ENCODE measurements around the gene RGPD8.
A peak's percentile ranks its signal among the peaks of the same experiment; 100 is the strongest.

RGPD8 gene

DNA sequence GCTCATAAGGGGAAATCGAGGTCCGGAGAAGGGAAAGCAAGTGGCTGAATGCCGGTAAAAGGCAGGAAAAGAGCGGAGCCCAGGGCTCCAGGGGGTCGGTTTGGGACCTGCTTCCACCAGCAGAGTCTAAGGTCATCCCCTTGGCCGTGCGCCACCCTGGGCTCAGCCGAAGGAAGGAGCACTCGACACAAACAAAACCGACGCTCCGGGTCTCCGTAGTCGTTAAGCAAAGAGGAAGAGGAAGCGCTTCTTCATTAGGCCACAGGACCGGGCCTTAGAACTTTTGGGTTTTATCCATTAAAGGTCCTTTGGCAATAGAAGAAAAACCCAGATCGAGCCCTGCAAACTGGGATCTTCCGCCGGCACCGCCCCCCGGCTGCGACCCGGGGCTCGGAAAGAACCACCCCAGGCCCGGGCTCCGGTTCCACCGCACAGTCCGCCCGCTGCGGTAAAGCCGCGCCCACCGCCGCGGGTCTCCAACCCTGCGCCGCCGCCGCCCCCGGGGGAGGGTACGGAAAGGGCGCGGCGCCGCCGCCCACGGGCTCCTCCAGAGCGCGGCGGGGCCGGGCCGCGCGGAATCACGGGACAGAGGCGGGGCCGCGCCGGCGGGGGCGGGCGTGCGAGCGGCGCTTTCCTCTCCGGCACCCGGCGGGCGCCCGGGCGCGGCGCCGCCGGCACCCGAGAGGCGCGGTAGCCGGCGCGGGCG lies 48.2 kb upstream of the RGPD8 start, which contains the start of gene TTL:
Gene TTL, plus strand, starts transcription at position 629 of the 706 bp plus-strand sequence. CDS start 189 bp downstream, outside the sequence.
- no peak for TF ChIP-seq EZH2 (IDR thresholded peaks at IDR 0.05; ENCODE audit: borderline replicate concordance, low read depth, low read length, severe bottlenecking)
- TF ChIP-seq, protein P1, sequence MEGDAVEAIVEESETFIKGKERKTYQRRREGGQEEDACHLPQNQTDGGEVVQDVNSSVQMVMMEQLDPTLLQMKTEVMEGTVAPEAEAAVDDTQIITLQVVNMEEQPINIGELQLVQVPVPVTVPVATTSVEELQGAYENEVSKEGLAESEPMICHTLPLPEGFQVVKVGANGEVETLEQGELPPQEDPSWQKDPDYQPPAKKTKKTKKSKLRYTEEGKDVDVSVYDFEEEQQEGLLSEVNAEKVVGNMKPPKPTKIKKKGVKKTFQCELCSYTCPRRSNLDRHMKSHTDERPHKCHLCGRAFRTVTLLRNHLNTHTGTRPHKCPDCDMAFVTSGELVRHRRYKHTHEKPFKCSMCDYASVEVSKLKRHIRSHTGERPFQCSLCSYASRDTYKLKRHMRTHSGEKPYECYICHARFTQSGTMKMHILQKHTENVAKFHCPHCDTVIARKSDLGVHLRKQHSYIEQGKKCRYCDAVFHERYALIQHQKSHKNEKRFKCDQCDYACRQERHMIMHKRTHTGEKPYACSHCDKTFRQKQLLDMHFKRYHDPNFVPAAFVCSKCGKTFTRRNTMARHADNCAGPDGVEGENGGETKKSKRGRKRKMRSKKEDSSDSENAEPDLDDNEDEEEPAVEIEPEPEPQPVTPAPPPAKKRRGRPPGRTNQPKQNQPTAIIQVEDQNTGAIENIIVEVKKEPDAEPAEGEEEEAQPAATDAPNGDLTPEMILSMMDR (IDR thresholded peaks at IDR 0.05; ENCODE audit: borderline replicate concordance, extremely low read depth, low read length, poor library complexity, severe bottlenecking), result no peak
- peak; percentile 79 for DNase-seq
- Histone ChIP-seq H3K9me3 (ENCODE audit: insufficient read depth, low read length, severe bottlenecking) (no peaks in the 10 kb centered on the region), H4K20me1 (ENCODE audit: insufficient read depth, low read length) (peaks cover 9% of the 10 kb centered on the region), H2AFZ (ENCODE audit: low read depth, low read length) (peak within 1 kb of the TSS; percentile 83), H3K4me3 (ENCODE audit: low read depth in 1 of 2, low read length in 2 of 2) (peak within 1 kb of the TSS; percentile 81 to 97), H3K4me1 (ENCODE audit: insufficient read depth, low read length) (peaks cover 40% of the 10 kb centered on the region), H3K36me3 (ENCODE audit: insufficient read depth, low read length) (peaks cover 23% of the 10 kb centered on the region), H3K9ac (ENCODE audit: low read depth, low read length) (peak within 1 kb of the TSS; percentile 87), H3K79me2 (ENCODE audit: insufficient read depth, low read length) (peaks cover 45% of the 10 kb centered on the region), H3K27ac (ENCODE audit: low read length) (peak within 1 kb of the TSS; percentile 80), H3K27me3 (ENCODE audit: insufficient read depth, low read length, poor library complexity) (no peaks in the 10 kb centered on the region), H3K4me2 (ENCODE audit: insufficient read depth, low read length) (peak within 1 kb of the TSS; percentile 77)
- peak; percentile 75 for ATAC-seq (ENCODE audit: insufficient read depth, low read depth)

DNA sequence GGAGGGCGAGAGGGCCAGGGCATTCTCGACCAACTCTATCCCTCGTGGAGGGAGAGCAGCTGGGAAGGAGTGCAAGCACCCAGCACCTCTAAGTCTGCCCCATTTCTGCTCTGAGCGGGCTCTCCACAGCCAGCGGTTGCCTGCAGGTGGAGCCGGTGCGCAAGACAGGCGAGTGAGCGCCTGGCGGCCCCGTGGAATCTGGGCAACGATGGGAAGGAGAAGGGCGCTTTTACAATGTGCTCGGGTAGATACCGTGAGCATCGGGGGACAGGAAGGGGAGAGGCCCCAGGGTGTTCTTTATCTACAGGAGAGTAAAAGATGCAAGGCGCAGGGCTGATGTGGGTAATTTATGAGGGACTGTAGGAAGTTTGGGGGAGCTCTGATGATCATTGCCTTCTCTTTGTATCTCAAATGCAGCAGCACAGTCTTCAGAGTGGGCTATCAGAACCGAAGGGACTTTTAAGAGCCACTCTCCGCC lies 47.6 kb upstream of the RGPD8 start:
- peak overlapping the region; percentile 81 for H2AFZ ChIP-seq (ENCODE audit: low read depth, low read length)
- TF ChIP-seq EZH2 (IDR thresholded peaks at IDR 0.05; ENCODE audit: borderline replicate concordance, low read depth, low read length, severe bottlenecking), result no peak
- TF ChIP-seq, protein P1 (IDR thresholded peaks at IDR 0.05; ENCODE audit: borderline replicate concordance, extremely low read depth, low read length, poor library complexity, severe bottlenecking), result peak; percentile 94
- peaks cover 17% of the 10 kb centered on the region for H3K36me3 ChIP-seq (ENCODE audit: insufficient read depth, low read length)
- peak overlapping the region; percentile 81 to 91 for H3K4me3 ChIP-seq (ENCODE audit: low read depth in 1 of 2, low read length in 2 of 2)
- peak overlapping the region; percentile 77 for H3K4me2 ChIP-seq (ENCODE audit: insufficient read depth, low read length)
- no peaks in the 10 kb centered on the region for H3K9me3 ChIP-seq (ENCODE audit: insufficient read depth, low read length, severe bottlenecking)
- H3K27me3 ChIP-seq (ENCODE audit: insufficient read depth, low read length, poor library complexity), result no peaks in the 10 kb centered on the region
- H3K9ac ChIP-seq (ENCODE audit: low read depth, low read length), result peak overlapping the region; percentile 87
- H3K4me1 ChIP-seq (ENCODE audit: insufficient read depth, low read length), result peaks cover 38% of the 10 kb centered on the region
- peak overlapping the region; percentile 80 for H3K27ac ChIP-seq (ENCODE audit: low read length)
- H3K79me2 ChIP-seq (ENCODE audit: insufficient read depth, low read length), result peaks cover 39% of the 10 kb centered on the region
- DNase-seq (peak; percentile 88), ATAC-seq (ENCODE audit: insufficient read depth, low read depth) (peak; percentile 85)
- H4K20me1 ChIP-seq (ENCODE audit: insufficient read depth, low read length), result peaks cover 6% of the 10 kb centered on the region

DNA sequence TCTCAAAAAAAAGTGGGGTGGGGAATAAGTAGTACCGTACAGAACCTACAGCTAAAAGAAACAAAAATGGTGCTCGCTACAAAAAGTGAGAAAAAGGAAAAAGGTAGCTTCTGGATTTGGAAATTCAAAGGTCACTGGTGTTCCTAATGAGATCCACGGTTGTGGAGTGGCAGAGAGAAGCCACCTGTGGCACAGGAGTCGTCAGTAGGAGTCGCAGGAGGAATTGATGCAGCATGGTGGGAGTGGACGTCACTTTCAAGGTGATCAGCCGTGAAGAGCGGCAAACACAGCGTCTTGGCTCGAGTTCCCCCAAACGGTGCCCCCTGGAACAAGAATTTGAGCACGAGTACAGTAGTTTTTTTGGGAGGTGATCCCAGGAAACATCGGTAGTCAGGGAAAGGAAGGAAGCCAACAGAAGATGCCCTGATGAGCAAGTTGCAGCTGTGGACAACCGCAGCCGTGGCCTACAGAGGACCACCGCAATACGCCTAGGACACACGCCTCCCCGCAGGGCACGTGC lies 47.1 kb upstream of the RGPD8 start:
- H4K20me1 ChIP-seq (ENCODE audit: insufficient read depth, low read length), result peaks cover 5% of the 10 kb centered on the region; the same call in 1 of the 2 replicates
- ATAC-seq (ENCODE audit: insufficient read depth, low read depth) (no peak), DNase-seq (no peak)
- peak overlapping the region; percentile 87 for H3K9ac ChIP-seq (ENCODE audit: low read depth, low read length)
- peaks cover 33% of the 10 kb centered on the region for H3K4me1 ChIP-seq (ENCODE audit: insufficient read depth, low read length)
- no peaks in the 10 kb centered on the region for H3K9me3 ChIP-seq (ENCODE audit: insufficient read depth, low read length, severe bottlenecking)
- H3K4me3 ChIP-seq (ENCODE audit: low read depth in 1 of 2, low read length in 2 of 2), result peak overlapping the region in 1 of 2 experiments; percentile 81; a peak in 3 of 4 replicates
- 0 out of 2 replicates have a peak overlapping the region, but pooled peaks have one; percentile 13 for H3K27ac ChIP-seq (ENCODE audit: low read length)
- TF ChIP-seq, protein P1 (IDR thresholded peaks at IDR 0.05; ENCODE audit: borderline replicate concordance, extremely low read depth, low read length, poor library complexity, severe bottlenecking), result no peak
- no peak for TF ChIP-seq EZH2 (IDR thresholded peaks at IDR 0.05; ENCODE audit: borderline replicate concordance, low read depth, low read length, severe bottlenecking)
- peaks cover 12% of the 10 kb centered on the region for H3K36me3 ChIP-seq (ENCODE audit: insufficient read depth, low read length)
- H2AFZ ChIP-seq (ENCODE audit: low read depth, low read length), result peak overlapping the region; percentile 81
- H3K27me3 ChIP-seq (ENCODE audit: insufficient read depth, low read length, poor library complexity), result no peaks in the 10 kb centered on the region
- peaks cover 34% of the 10 kb centered on the region for H3K79me2 ChIP-seq (ENCODE audit: insufficient read depth, low read length)
- peak overlapping the region; percentile 77 for H3K4me2 ChIP-seq (ENCODE audit: insufficient read depth, low read length)
